22Rv1 (cell line): ENCODE results near the gene EDIL3.

ENCODE experiments used
- CTCF ChIP-seq: fragments of 450-650 bp; IDR thresholded peaks from 2 replicates; pipeline ENCODE4 v1.5.1; 2017; ENCODE audit warnings: mild to moderate bottlenecking
- ZFX ChIP-seq: fragments of 450-650 bp; IDR thresholded peaks from 2 replicates; pipeline ENCODE4 v1.6.1; 2017; ENCODE audit warnings: antibody characterized with exemption, borderline replicate concordance

- TF ChIP-seq ZFX, result no peak
- no peak for TF ChIP-seq CTCF
These were observed 2.9 kb downstream of the EDIL3 start for GRCh38 chr5:84381502-84382362.
